Testis (tissue), 3 donors: ENCODE data around the gene LRRC4C. TPM values are rescaled to one million over a fixed set of nuclear protein-coding genes. Genes with fewer than 3 reads are reported as not detected.
A peak's percentile ranks its signal among the peaks of the same experiment; 100 is the strongest.

Experiments
- DNase-seq: peaks from one replicate; pipeline ENCODE4 v3.0.0-alpha.2; 2019
- H3K27ac ChIP-seq, 2 donors: fragments of 200-600 bp; sonication (generic); one replicate each; pipeline ENCODE4 v1.5.1; 2019
- H3K27me3 ChIP-seq: fragments of 200-600 bp; sonication (generic); one replicate; pipeline ENCODE4 v1.5.1; 2019
- H3K36me3 ChIP-seq: fragments of 200-600 bp; sonication (generic); one replicate; pipeline ENCODE4 v1.5.1; 2017; ENCODE audit warnings: low read depth; ENCODE audit errors: missing control alignments
- H3K4me1 ChIP-seq: fragments of 200-600 bp; sonication (generic); one replicate; pipeline ENCODE4 v1.5.1; 2019
- H3K4me3 ChIP-seq, 2 donors: fragments of 200-600 bp; sonication (generic); one replicate each; pipeline ENCODE4 v1.5.1; 2017 to 2019
- H3K9me3 ChIP-seq: fragments of 200-600 bp; sonication (generic); one replicate; pipeline ENCODE4 v1.5.1; 2017
- CTCF ChIP-seq, 3 experiments: fragments of 450-650 bp in 2 of 3; fragments of 200-600 bp in 1 of 3; sonication (generic) in 1 of 3; IDR thresholded peaks; one replicate each; pipeline ENCODE4 v1.5.1; 2016 to 2019; ENCODE audit warnings: antibody characterized with exemption in 3 of 3, mild to moderate bottlenecking in 2 of 3, moderate library complexity in 1 of 3
- POLR2A ChIP-seq: fragments of 450-650 bp; IDR thresholded peaks from one replicate; pipeline ENCODE4 v1.6.1; 2017; ENCODE audit warnings: antibody characterized with exemption, mild to moderate bottlenecking, moderate library complexity
- WGBS, 2 donors: methylation state at CpG; one replicate each; pipeline ENCODE4 v1.1.5; 2018; 5-methylcytosine and 5-hydroxymethylcytosine counted together
- intact Hi-C: fragments of 100-400 bp; cut with DNase I; formaldehyde crosslinking; loops from one replicate; pipeline ENCODE4 v1.15.1; 2023; ENCODE audit warnings: low total_unique reads
- polyA plus RNA-seq: library from polyadenylated mRNA; stranded (reverse); fragments of 350-450 nt; fragmentation: Illumina TruSeq; extraction: RNeasy Lipid Tissue Mini Kit (QIAGEN cat#74804); gene quantifications from one replicate; pipeline ENCODE4 v1.2.3, GENCODE V29; 2014; ENCODE audit warnings: low read depth, low replicate concordance; ENCODE audit not compliant: insufficient read depth
- total RNA-seq, 2 donors: library from RNA; depleted of rRNA; stranded (reverse); fragments of >200 nt; gene quantifications; one replicate each; pipeline ENCODE4 v1.2.3, GENCODE V29; 2016

Gene LRRC4C
- total and polyA plus RNA-seq, 3 donors from 2014 or later: 0.16 to 0.56 (median 0.45) TPM

- 90 to 91% methylated on average over 1 of the region's 1 CpG for WGBS, 2 donors
- no peak for TF ChIP-seq CTCF (IDR thresholded peaks at IDR 0.05)
- TF ChIP-seq POLR2A: no peak
These were observed 1144.3 kb downstream of the LRRC4C start for GRCh38 chr11:40315122-40315521.

GRCh38 chr11:40314327-40314726 is 1145.1 kb downstream of the LRRC4C start:
- H3K9me3 ChIP-seq: no peaks in the 10 kb centered on the region
- H3K4me3 ChIP-seq: no peak overlapping the region
- H3K27me3 ChIP-seq: no peaks in the 10 kb centered on the region
- H3K36me3 ChIP-seq: no peaks in the 10 kb centered on the region
- TF ChIP-seq POLR2A (no peak), CTCF (IDR thresholded peaks at IDR 0.05) (no peak)
- no peak for DNase-seq
- no peak overlapping the region for H3K27ac ChIP-seq
- WGBS, 2 donors: 34 to 45% methylated on average over 2 of the region's 2 CpGs
- no peaks in the 10 kb centered on the region for H3K4me1 ChIP-seq
- intact Hi-C loops: no loop called here

More at GRCh38 chr11:40315122-40315521, 1144.3 kb downstream of the LRRC4C start:
- Histone ChIP-seq H3K4me1 (no peaks in the 10 kb centered on the region), H3K27ac (no peak overlapping the region), H3K4me3 (no peak overlapping the region), H3K27me3 (no peaks in the 10 kb centered on the region), H3K36me3 (no peaks in the 10 kb centered on the region), H3K9me3 (no peaks in the 10 kb centered on the region)
- intact Hi-C loops: no loop called here
- no peak for DNase-seq

GRCh38 chr11:40306938-40307548 is 1152.4 kb downstream of the LRRC4C start:
- H3K27me3 ChIP-seq: no peaks in the 10 kb centered on the region
- DNase-seq: no peak
- WGBS, 2 donors: 48 to 65% methylated on average over 1 of the region's 1 CpG
- intact Hi-C loops: no loop called here
- no peak for TF ChIP-seq POLR2A
- peak in 2 of 3 experiments; percentile 19 to 47 for TF ChIP-seq CTCF (IDR thresholded peaks at IDR 0.05)
- no peaks in the 10 kb centered on the region for H3K36me3 ChIP-seq
- H3K27ac ChIP-seq: no peak overlapping the region
- no peaks in the 10 kb centered on the region for H3K4me1 ChIP-seq
- no peaks in the 10 kb centered on the region for H3K9me3 ChIP-seq
- no peak overlapping the region for H3K4me3 ChIP-seq

GRCh38 chr11:40302669-40303068 is 1156.8 kb downstream of the LRRC4C start:
- TF ChIP-seq POLR2A (no peak), CTCF (IDR thresholded peaks at IDR 0.05) (no peak)
- Histone ChIP-seq H3K4me1 (no peaks in the 10 kb centered on the region), H3K4me3 (no peak overlapping the region), H3K9me3 (no peaks in the 10 kb centered on the region), H3K27ac (no peak overlapping the region), H3K36me3 (no peaks in the 10 kb centered on the region), H3K27me3 (no peaks in the 10 kb centered on the region)
- intact Hi-C loops: no loop called here
- no peak for DNase-seq
- WGBS, 2 donors: 68 to 72% methylated on average over 4 of the region's 4 CpGs

- H3K27me3 ChIP-seq: no peaks in the 10 kb centered on the region
These were observed 1164.0 kb downstream of the LRRC4C start for GRCh38 chr11:40295466-40295865.

More at GRCh38 chr11:40295466-40295865, 1164.0 kb downstream of the LRRC4C start:
- 71 to 77% methylated on average over 4 of the region's 4 CpGs for WGBS, 2 donors
- Histone ChIP-seq H3K9me3 (no peaks in the 10 kb centered on the region), H3K27ac (no peak overlapping the region), H3K36me3 (no peaks in the 10 kb centered on the region), H3K4me3 (no peak overlapping the region), H3K4me1 (no peaks in the 10 kb centered on the region)
- no peak for DNase-seq
- intact Hi-C loops: no loop called here
- TF ChIP-seq POLR2A (no peak), CTCF (IDR thresholded peaks at IDR 0.05) (no peak)
